Adrenal gland (tissue), 5 donors: ENCODE measurements around the gene KCNK6.

Experiments
- CTCF ChIP-seq, 6 experiments: fragments of 450-650 bp in 4 of 6; fragments of 200-600 bp in 2 of 6; sonication (generic) in 1 of 6; IDR thresholded peaks; 1 replicate in 5 of 6; 2 replicates in 1 of 6; pipeline versions ENCODE4 v1.5.1 to v1.8.0; 2016 to 2021; ENCODE audit warnings: antibody characterized with exemption in 6 of 6, mild to moderate bottlenecking in 2 of 6, moderate library complexity in 1 of 6
- POLR2A ChIP-seq, 2 donors: fragments of 450-650 bp; IDR thresholded peaks; one replicate each; pipeline ENCODE4 v1.6.1; 2017; ENCODE audit warnings: antibody characterized with exemption in 2 of 2, mild to moderate bottlenecking in 2 of 2, moderate library complexity in 1 of 2
- donor health status: DM: no; HTN: no; CAD: no.

DNA sequence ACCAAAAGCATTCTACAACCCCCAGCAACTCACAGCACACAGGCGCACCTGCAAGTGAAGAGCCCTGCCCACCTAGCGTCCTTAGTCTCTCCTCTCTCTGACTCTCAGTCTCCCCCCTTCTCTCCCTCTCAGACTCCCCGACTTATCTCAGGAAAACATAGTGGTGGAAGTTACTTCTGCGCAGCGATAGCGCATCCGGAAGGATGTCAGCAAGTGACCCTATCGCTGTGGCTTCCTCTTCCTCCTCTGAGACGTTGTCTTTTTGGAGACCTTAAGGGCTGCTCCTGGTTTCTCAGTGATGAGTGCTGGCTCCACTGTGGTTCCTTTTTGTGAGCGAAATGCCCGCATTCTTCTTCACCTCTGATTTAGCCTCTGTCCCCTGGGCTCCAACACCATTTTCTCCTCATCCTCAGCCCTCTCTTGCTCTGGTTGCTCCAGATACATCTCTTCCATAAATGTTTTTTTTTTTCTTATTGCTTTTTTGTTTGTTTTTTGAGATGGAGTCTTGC, 2.5 kb upstream of the KCNK6 start:
- no peak for TF ChIP-seq POLR2A (IDR thresholded peaks at IDR 0.05)
- no peak for TF ChIP-seq CTCF (IDR thresholded peaks at IDR 0.05)
